GM18507 (cell line): ENCODE results near the gene HOXA9.

Experiments
- DNase-seq: peaks from one replicate; pipeline ENCODE4 v3.0.0; 2011; ENCODE audit warnings: low read depth; ENCODE audit not compliant: insufficient read length; ENCODE audit errors: extremely low spot score
- FAIRE-seq: peaks from 2 replicates; lab custom pipeline; 2011; peaks lifted over from hg19 to GRCh38; lab: Jason Lieb, UNC

The HOXA9 gene

DNA sequence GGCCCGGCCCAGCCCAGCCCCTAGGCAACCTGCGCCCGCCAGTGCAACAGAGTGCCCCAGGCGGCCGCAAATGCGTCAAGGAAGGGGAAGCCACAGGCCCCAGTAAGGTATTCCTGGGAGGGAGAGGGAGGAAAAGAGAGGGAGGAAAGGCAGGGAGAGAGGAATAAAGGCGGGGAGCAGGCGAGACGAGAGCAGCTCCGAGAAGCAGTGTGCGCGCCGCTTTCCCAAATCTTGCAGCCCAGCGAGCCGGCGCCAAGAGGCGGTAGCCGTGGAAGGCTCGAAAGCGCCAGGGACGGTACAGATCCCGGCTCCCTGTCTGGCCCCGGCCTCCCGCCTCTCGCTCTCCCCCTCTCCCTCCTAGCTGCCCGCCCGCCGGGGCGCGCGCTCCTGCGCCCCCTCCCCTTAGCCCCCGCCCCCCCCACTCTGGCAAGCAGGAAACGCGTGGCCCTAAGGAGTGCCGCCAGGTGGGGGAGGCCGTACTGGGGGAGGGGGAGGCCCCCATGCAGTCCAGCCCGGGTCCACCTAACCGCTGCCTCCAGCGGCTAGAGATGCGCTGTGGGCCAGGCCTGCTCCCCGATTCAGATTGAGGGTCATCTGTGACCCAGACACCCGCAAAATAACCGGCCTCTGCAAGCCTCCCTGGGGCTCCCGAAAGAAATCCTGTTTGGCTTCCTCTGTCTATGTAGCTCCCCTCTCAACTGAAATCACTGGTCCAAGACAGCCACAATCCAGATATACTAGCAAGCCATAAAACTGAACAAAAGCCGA lies 4.5 kb upstream of the HOXA9 start:
- FAIRE-seq (no peak), DNase-seq (no peak)

GRCh38 chr7:27168265-27168947 lies 3.1 kb upstream of the HOXA9 start:
- FAIRE-seq (no peak), DNase-seq (no peak)

GRCh38 chr7:27167916-27168264 lies 2.6 kb upstream of the HOXA9 start:
- DNase-seq (no peak), FAIRE-seq (no peak)

DNA sequence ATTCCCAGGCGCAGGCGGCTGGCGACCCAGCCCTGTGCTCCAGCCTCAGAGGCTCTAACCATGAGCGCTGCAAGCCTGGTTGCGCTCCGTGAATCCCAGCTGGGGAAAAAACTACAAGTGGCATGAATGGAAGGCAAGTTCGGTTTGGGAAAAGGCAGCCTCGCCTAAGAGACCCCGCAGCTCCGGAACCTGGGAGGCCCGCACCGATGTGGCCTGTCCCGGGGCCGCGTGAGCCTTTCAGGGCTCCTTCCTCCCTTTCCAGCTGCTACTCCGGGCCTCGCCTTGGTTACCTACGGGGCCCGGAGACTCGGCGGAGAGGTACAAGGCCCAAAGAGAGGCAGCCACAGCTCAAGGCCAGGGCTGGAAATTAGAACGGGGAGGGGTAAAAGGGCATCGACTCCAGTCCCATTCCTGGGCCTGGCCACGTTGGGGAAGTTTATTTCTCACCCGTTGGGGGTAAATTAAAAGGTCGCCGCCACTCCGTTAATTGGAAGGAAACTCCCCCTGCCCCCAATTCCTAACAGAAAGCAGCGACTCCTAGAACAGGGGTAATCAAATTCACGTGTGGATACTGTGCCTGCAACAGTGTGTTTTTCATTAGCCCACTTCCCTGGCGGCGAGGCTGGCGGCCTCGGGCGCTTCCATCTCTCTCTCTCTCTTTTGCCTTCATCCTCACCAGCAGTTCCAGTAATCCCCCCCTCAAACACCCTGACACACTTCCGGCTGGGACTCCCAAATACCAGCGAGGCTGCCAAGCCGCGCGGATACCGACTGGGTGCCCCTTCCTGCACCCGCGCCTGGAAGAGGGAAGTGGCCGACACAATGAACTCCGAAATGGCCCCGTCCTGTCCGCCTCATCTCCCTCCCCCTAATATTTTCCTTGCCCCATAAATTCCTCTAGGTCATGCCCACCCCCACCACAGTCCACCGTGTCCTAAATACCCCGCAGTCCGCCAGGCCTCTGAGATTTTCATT lies 1.5 kb upstream of the HOXA9 start:
- DNase-seq (no peak), FAIRE-seq (no peak)

DNA sequence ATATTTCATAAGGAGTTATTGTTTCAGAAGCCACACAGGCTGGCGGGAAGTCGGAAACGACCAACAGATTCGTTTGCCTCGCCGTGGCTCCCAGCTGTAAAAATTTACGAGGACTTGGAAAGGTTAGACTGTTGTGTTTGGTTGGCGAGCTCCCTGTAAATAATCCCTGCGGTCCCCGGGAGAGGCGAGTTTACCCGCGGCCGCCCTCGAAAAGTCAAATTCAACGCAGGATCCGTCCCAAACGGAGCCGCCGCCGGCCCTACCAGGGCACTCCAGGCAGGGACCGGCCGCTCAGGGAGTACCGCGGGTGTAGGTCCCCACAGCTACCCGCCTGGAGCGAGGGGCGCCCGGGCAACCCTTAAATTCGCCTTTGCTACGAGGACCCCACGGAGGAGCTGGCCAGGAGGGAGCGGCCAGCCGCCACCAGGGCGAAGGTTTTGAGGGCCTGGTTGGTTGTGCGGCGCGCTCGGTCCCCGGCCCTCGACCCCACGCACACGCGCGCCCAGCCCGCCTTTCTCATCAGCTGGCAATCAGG lies 726 bp upstream of the HOXA9 start:
- FAIRE-seq = no peak
- DNase-seq = no peak

DNA sequence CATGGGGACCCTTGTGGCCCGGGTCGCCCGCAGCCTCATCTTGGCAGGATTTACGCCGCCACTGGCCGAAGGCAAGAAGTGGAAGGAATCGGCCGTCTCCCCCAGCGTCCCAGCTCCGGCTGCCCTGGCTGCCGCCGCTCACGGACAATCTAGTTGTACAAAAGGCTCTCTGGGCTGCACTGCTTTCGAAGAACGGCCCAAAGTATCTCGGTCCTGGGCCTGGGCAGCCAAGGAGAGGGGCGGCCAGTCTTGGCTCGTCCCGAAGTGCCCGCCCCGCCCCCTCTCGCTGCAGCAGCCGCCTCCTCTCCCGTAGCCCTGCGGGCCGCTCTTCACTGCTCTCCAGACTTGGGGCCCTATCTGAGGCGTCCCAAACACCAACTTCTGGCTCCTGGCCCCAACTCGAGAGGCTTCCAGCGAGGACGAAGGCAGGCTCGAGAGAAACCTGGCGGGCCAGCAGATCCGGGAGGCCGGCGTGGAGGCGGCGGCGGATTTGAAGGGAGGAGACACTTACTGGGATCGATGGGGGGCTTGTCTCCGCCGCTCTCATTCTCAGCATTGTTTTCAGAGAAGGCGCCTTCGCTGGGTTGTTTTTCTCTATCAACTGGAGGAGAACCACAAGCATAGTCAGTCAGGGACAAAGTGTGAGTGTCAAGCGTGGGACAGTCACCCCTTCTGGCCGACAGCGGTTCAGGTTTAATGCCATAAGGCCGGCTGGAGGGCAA lies 809 bp downstream of the HOXA9 start:
- FAIRE-seq (no peak), DNase-seq (no peak)

DNA sequence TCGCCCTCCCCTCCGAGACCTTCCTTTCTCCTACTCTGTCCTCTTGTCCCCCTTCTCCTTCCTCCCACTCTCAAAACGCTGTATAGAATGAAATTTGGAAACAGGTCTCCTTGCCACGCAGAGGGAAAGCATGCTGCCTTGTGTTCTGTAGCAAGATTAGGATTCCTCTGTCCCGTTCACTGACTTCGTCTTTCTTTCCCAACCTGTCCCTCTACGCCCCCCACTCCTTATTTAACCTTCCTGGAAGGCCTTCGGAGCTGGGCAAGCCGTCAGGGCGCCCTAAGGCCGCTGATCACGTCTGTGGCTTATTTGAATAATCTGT lies 1.3 kb downstream of the HOXA9 start:
- no peak for DNase-seq
- FAIRE-seq = no peak

- FAIRE-seq (no peak), DNase-seq (no peak)
Observed at GRCh38 chr7:27163288-27164044, 1.9 kb downstream of the HOXA9 start.

- DNase-seq (no peak), FAIRE-seq (no peak)
Observed at GRCh38 chr7:27162561-27163287, 2.6 kb downstream of the HOXA9 start.

GRCh38 chr7:27161721-27162560 lies 3.4 kb downstream of the HOXA9 start:
- FAIRE-seq (no peak), DNase-seq (no peak)

GRCh38 chr7:27161214-27161720 lies 4.1 kb downstream of the HOXA9 start:
- FAIRE-seq = no peak
- no peak for DNase-seq

DNA sequence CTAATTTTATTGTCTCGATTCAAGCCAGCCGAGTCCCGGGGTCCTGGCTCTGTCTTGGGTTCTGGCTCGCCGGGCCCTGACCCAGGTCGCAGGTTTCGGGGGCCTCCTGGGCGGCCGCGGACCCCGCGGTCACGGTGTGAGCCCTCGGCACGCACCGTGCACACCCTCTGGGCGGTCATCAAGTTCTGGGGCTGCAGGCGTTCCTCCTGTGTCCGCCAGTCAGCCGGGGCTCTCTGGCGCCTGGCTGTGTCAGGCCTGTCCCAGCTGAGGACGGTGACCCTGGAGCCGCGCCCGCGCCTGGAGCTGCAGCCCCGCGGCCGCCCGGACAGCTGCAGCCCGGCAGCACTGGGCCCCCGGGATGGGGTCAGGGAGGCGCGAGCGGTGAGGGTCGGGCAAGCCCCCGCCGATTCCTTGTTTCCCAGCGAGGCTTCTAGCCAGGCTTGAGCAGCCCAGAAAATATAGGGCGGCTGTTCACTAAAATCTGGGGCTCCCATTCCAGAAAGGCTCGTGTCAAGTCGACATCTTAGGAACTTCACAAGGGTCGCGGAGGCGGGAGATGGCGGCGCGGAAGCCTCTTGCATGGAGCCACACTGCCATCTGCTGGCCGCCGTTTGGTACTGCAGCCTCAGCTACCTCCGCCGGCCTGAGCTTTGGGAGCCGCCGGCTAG lies 4.7 kb downstream of the HOXA9 start:
- FAIRE-seq (peak; percentile 87), DNase-seq (peak; percentile 82)

DNA sequence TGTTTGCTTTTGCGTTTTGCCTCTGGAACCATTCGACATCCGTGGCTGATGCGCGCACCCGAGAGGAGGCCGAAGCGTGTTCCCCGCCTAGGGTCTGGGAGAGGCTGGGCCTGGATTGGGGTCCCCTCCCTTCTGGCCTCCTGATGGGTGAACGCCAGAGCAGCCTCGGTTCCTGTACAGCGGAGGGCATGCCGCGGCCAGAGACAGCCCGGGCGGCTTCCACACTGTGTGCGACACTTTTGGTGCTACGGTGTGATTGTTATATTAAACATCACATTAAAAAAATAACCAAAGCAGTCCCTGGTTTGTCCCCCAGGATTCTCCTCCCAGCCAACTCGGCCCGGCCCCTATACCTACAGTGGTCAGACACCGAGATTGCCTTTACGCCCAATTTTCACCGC lies 5.2 kb downstream of the HOXA9 start:
- no peak for FAIRE-seq
- DNase-seq = no peak

GRCh38 chr7:27159266-27160144 lies 5.8 kb downstream of the HOXA9 start:
- DNase-seq (no peak), FAIRE-seq (no peak)

- DNase-seq (no peak), FAIRE-seq (no peak)
Observed at GRCh38 chr7:27158436-27159265, 6.7 kb downstream of the HOXA9 start.
